ENCODE data around the gene B4GALT1. TPM values are rescaled to one million over a fixed set of nuclear protein-coding genes. Genes with fewer than 3 reads are reported as not detected.
A peak's percentile ranks its signal among the peaks of the same experiment; 100 is the strongest.

Gene B4GALT1
- total RNA-seq, 2 donors from 2014 or later = 106 to 115 TPM

DNA sequence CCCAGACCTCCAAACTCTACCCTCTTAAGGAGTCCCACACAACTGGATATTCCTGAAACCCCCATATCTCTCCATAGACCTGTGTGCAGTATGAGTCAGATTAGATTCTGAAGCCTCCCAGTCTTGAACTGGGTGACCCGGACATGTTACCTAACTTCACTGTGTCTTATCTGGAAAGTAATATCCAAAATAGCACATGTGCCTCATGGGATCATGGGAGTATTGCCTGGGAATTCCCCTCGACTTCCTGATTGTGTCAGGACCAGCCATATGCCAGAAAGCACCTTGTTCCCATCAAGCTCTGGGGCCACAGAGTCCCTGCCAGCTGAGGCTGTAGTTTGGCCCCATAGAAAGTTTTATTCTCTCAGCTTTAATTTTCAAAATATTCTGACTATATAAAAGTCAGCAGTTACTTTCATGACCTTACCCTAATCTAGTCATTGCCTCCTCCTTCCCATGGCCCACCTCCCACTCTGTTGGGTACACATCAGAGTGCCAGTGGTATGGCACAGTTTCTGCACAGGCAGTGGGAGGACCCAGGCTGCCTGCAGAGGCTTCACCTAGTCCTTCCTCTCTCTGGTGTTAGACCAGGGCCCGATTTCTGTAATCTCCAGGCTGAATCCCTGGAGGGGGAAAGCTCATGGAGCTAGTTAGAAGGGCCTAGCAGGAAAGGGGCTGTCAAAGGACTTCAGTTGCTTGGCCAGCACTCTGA, 19.5 kb upstream of the B4GALT1 start:
- peak in 1 of 2 donors; percentile 65 for DNase-seq
- ATAC-seq = peak; percentile 90
- intact Hi-C loops (cut with DNase I, micrococcal nuclease) = no loop called here

DNA sequence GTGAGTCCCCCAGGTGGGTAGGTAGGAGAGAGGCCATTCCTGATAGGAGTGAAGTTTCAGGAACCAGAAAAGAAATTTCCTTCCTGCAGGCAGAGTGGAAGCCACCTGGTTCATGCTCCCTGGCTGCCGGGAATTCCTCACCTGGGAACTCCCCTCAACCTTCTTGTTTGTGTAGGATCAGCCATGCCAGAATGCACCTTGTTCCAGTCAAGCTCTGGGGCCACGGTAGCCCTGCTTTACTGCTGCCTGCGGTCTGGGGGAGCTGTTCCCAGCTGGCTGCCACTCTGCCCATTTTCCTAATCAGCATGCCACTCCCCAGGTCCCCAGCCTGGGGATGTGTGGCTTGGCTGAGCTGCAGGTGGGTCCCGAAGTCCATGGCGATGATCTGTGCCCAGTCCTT, 18.7 kb upstream of the B4GALT1 start:
- ATAC-seq = peak; percentile 54
- DNase-seq = no peak
- intact Hi-C loops (cut with DNase I, micrococcal nuclease) = no loop called here

DNA sequence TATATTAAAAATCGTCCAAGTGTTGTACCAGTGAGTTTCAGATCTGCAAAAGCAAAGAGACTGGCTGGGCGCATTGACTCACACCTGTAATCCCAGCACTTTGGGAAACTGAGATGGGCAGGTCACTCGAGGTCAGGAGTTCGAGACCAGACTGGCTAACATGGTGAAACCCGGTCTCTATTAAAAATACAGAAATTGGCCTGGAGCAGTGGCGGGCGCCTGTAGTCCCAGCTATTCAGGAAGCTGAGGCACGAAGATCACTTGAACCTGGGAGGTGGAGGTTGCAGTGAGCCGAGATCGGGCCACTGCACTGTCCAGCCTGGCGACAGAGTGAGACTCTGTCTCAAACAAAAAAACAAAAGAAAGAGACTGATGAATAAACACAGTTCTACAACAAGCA, 18.3 kb upstream of the B4GALT1 start:
- DNase-seq (no peak), ATAC-seq (no peak)
- intact Hi-C loops (cut with DNase I, micrococcal nuclease) = no loop called here

DNA sequence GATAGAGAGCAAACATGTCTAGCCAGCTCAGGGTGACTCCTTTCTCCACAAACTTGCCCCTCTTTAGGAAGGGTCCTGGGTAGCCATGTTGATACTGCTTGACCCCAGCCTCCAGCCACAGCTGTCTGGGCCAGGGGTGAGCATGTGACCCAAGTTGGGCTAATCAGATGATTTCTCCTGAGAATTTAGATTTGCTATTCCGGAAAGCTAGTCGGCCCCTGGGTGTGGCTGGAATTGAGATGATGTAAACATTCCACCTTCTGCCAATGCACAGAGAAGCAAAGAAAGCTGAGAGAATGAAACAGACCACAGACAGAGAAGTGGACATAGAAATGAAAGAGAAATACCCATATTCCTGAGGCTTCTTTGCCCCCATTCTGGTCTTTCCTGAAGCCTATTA, 17.8 kb upstream of the B4GALT1 start:
- ATAC-seq = peak; percentile 56
- DNase-seq = peak in 1 of 2 donors; percentile 44
- intact Hi-C loops (cut with DNase I, micrococcal nuclease) = no loop called here

DNA sequence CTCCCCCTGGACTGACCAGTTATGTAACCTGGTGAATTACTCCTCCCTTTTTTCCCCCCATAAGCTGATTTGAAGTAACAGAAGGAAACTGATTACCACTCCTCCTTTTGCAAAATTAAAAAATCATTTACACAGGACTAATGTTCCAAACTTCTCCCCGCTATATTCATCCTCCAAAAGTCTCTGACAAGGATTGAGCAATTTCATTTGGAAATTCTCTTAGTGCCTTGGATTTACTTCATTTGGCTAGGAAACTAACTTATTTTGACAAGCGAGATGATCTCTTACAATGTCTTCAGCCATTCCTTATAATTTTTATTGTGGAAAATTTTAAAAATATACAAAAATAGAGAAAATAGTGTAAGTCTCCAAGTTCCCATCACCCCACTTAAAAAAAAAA, 15.4 kb upstream of the B4GALT1 start:
- DNase-seq = no peak
- intact Hi-C loops (cut with DNase I, micrococcal nuclease) = no loop called here
- ATAC-seq = no peak

DNA sequence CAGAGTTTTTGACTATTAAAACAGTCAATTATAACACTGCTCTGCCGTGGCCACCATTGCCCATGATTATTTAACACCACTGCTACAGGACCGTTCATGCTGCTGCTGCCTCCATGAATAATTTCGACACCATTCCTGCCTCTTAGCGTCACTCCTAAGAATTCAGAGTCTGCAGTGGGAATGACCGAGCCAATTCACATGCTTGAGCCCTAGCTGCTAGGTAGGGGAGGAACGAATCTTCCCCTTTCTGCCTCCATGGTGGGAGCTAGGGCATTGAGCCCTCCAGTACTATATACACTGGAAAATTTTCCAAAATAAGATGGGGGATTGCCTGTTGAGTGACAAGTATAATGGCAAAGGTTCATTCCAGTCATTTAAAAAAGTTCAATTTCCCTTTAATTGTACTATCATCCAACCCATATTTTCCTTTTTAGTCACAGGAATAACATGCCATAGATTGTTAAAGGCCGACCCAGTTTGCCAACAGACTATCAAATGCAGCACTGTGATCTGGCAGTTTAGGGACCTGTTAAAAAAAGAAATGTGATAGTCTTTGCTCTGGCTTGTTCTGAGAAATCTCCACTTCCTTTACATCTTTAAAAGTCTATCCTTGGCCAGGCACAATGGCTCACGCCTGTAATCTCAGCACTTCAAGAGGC, 13.5 kb upstream of the B4GALT1 start:
- ATAC-seq (no peak), DNase-seq (no peak)
- intact Hi-C loops (cut with DNase I, micrococcal nuclease) = no loop called here

DNA sequence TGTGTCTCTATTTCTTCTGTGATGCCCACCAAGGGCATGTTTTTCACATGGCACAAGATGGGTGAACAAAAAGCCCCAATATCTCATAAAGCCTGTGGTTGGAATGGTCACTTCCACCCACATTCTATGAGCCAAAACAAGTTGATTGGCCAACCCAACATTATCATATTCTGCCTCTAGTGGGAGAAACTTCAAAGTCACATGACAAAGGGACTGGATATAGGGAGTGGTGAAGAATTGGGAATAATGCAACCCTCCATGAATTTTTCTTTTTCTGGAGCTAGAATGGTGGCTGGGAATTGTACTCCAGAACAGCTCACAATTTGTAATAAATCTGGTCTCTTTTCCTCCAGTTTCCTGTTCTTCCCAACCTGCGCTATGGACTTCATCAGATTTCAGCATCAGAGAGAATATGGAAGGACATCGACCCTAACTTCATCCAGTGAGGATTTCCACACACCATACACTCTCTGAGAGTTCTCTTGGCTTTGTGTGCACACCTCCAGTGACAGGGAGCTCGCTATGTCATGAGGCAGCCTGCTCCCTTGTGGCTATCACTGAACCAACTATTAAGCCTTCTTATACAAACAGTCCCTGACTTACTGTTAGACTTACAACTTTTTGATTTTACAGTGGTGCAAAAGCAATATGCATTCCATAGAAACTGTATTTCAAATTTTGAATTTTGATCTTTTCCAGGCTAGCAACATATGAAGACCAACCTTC, 12.0 kb upstream of the B4GALT1 start:
- intact Hi-C loops (cut with DNase I, micrococcal nuclease) = no loop called here
- ATAC-seq (no peak), DNase-seq (no peak)

DNA sequence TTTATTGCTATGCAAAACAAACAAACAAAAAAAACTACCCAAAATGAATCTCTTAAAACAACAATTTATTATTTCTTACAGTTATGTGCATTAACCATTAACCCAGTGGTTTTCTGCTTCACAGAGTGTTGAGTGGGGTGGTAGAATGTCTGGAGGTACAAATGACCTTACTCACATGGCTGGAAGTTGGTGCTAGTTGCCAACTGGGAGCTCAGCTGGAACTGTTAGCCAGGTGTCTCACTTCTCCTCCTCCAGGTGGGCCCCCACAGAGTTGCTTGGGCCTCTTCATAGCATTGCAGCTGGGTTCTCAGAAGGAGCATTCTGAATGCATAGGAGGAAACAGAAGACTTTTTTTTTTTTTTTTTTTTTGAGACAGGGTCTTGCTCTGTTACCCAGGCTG, 10.5 kb upstream of the B4GALT1 start:
- ATAC-seq = no peak
- intact Hi-C loops (cut with DNase I, micrococcal nuclease) = no loop called here
- DNase-seq = no peak

DNA sequence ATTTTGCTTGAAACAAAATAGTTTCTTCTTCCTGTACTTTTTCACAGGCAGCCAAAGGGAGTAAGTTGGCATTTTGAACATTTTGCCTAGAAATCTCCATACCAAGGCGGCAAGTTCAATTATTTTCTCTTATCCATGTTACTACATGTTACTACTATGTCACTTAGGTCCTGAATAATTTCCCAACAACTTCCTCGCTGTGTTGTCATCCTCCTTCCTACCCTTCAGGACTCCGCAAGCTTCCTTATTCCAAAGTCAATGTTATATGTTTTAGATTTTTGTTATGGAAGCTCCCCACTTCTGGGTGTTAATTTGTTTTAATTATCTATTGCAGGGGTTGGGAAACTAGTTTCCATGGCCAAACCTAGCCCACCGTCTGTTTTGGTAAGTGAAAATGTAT, 9.9 kb upstream of the B4GALT1 start:
- DNase-seq (no peak), ATAC-seq (no peak)
- intact Hi-C loops (cut with DNase I, micrococcal nuclease) = no loop called here

DNA sequence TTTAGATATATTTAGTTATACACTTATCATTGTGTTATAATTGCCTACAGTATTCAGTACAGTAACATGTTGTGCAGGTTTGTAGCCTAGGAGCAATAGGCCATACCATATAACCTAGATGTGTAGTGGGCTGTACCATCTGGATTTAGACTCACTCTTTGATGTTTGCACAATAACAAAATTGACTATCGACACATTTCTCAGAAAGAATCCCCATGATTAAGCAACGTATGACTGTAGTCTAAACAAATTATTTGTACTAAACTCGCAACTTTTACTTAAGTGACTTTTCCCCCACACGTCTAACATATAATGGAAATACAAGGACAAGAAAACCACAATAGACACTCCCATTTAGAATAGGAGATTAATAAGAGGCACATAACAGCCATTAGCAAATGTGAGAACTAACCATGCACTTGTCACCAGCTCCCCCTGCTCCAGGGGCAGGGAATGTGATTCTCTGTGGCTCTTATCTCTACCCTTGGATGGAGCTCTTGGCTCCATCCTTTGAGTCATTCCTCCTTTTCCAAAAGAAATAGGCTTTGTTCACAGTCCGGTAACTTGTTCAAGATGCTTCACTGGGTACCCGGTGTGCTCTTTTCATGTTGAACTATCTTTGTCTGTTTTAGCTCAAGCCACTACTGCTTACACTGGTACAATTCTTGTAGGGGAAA, 8.7 kb upstream of the B4GALT1 start:
- intact Hi-C loops (cut with DNase I, micrococcal nuclease) = no loop called here
- no peak for DNase-seq
- ATAC-seq = no peak

DNA sequence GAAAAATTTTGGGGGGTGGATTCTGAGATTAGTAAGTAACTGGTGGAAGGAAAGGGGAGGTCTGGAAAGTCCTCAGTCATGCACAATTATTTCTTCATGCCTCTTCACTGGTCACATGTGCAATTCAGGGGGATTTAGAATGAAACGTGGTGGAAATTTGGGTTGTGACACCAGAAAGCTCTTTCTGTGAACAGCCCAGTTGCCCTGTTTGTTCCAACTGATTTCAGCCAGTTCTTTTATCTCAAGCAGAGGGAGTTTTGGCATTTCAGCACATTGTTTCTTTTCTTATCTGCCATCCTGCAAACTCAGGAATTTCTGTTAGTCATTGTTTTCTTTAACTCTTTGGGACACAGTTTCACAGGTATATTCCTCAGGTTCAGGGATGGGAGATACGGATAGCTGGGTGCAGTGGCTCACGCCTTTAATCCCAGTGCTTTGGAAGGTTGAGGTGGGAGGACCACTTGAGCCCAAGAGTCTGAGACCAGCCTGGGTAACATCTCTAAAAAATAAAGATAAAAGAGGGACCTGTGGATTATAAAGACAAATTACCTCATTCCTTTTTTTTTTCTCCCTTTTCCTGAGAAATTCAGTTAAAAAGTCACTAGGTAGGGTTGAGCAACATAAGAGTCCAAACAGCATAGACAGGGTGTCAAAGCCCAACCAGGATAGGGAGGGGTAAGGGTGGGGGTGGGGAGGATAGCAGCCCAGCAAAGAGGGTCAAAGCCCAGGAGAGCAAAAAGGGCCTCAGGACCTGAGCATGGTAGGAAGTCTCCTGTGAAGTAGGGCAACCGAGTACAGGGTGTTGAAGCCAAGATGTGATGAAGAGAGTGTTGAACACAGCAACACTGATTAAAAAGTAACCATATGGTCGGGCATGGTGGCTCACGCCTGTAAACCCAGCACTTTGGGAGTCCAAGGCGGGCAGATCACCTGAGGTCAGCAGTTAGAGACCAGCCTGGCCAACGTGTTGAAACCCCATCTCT, 5.4 kb upstream of the B4GALT1 start:
- intact Hi-C loops (cut with DNase I, micrococcal nuclease) = no loop called here
- DNase-seq = no peak
- ATAC-seq = no peak

DNA sequence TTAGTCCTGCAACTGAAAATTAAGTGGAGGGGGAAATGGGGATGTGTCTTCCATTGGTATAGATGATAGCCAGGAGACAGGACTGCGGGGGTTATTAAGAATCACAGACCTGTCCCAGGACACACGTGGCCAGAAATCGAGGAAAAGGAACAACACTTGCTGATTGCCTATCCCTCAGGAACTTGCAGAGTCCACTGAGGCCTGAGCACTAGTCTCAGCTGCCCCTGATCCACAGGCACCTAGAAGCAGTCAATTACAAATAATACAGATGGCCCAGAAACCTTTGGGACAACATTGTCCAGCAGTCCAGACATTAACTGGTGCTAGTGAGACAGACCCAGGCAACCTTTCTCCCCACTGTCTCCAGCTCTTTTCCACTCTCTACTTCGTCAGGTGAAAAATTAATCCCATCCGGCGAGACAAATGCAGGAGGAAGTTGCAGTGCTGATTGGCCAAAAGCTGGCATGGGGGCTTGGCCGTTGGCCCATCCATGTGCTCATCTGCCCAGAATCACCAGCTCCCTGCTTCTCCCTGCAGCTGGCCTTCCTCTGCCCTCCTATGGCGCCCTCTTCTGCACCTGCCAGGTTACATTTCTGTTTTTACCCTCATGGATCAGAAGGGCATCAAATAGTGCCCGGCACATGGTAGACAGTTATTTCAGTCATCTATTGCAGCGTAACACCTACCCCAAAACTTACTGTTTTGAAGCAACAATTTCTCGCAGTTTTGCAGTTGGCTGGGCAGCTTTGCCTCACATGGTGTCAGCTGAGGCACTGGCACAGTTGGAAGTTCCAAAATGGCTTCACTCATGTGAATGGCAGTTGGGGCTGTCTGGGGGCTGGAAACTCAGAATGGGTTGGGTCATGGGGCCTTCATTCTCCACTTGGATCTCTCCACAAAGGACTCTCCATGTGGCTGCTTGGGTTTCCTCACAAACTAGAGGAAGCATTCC, 3.6 kb upstream of the B4GALT1 start:
- intact Hi-C loops (cut with DNase I, micrococcal nuclease) = no loop called here
- ATAC-seq = no peak
- DNase-seq = peak; percentile 50 to 64

DNA sequence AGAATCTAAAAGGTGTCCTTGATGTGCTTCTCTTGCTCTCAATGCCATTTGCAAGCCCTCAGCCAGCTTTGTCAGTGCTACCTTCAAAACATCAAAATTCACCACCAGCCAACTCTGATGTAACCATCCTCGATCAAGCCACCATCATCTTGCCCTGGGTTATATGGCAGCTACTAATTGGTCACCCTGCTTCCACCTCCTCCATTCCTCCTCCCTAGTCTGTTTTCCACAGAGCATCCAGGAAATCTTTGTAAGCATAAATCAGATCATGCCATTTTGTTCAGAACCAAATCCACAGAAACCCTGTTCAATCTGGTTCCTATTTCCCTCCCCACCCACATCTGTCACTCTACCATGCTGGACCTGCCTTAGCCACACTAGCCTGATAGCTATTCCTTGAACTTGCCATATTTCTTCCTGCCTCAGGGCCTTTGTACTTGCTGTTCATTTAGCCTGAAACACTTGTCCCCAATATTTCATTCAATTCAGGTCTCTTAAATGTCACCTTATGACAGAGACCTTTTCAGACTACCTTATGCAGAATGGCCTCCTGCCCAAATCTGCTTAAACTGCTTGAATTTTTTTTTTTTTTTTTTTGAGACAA, 1.9 kb upstream of the B4GALT1 start:
- ATAC-seq (no peak), DNase-seq (no peak)
- intact Hi-C loops (cut with DNase I, micrococcal nuclease) = no loop called here

DNA sequence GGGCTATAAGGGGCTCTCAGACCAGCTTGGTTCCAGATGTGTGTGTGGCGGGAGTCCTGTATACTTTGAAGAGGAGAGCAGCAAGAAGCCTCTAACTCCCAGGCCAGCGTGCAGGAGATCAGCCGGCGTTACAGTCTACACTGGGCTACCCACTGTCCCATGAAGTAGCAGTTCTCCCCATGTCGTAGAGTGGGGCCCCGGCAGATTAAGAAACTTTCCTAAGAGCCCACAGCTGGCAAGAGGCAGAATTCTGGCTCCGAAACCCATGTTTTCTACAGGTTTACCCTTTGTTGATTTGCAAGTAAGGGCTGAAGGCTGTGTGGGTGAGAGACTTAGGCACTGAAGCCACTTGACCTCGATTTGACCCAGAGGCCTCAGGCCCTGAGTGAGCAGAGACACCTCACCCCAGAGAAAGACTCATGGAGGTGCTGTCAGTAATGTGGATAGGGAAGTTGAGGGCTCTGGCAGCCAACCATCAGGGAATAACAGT, 881 bp upstream of the B4GALT1 start:
- intact Hi-C loops (cut with DNase I, micrococcal nuclease) = no loop called here
- DNase-seq = peak; percentile 44 to 45
- no peak for ATAC-seq

DNA sequence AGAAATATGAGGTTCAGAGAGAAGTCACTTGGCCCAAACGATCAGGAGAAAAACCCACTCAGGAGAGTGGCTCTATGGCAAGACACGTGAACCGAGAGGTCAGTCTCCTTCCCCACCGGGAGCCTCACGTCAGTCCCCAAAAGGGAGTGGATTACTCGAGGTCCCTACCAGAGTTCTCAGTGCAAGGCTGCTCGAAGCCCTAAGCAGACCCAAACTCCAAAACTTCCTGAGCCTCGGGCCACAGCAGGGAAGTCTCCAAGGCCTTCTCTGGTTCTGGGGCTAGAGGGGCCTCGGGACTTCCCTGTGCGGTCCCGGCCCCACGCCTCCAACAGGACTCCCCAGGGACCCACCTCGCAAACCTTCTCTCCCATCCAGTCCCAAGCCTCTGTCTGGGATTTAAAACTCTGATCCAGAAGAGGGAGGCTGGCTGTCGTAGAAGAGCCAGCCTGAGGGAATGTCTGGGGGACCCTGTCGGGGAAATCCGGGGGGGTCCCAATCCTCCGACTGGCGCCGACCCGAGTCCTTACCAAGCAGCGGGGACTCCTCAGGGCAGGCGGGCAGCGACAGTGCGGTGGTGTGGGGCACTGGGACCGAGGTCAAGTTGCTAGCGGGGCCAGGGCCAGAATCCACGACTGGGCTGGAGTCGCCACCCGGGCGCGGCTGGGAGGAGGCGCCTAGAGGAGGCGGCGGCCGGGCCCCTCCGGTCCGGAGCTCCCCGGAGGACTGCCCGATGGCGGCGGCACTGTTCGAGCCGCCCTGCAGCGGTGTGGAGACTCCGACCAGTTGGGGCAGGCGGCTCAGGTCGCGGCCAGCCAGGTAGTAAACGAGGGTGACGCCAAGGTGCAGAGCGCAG, 679 bp downstream of the B4GALT1 start:
- intact Hi-C loops (cut with DNase I, micrococcal nuclease) = no loop called here
- DNase-seq = peak in 1 of 2 donors; percentile 75
- peak; percentile 55 for ATAC-seq
